HG02884 (cell line): ENCODE measurements around the gene PTGES.
"Not testable (repeated sequence)": the region's sequence is repeated elsewhere in the genome, so short reads cannot be mapped to it uniquely, and the experiment has no call there.

Experiments
- ATAC-seq: cut with Tn5 transposase; IDR thresholded peaks from one replicate; pipeline ENCODE4 v1.9.1; 2021; ENCODE audit warnings: mild to moderate bottlenecking, moderate library complexity; ENCODE audit not compliant: unreplicated experiment

PTGES gene

GRCh38 chr9:129749052-129749451 is 3.8 kb downstream of the PTGES start:
- ATAC-seq, result not testable (repeated sequence)

DNA sequence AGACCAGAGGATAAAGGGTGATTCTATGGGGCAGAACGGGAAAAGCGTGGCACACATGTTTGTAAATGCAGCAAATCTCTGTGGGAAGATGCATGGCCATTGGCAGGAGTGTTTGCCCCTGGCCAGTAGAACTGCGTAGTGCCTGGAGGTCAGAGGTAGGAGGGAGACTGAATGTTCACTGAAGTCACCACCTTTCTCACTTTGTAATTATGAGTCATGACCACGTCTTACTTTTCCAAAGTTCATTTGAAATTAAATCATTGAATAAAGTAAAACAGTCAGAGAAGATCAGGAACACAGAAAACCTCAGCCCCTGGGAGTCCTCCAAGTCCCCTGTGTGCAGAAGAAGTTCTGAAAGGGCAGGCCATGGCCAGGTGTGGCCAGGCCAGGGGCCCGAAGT is 4.6 kb downstream of the PTGES start:
- ATAC-seq, result no peak

DNA sequence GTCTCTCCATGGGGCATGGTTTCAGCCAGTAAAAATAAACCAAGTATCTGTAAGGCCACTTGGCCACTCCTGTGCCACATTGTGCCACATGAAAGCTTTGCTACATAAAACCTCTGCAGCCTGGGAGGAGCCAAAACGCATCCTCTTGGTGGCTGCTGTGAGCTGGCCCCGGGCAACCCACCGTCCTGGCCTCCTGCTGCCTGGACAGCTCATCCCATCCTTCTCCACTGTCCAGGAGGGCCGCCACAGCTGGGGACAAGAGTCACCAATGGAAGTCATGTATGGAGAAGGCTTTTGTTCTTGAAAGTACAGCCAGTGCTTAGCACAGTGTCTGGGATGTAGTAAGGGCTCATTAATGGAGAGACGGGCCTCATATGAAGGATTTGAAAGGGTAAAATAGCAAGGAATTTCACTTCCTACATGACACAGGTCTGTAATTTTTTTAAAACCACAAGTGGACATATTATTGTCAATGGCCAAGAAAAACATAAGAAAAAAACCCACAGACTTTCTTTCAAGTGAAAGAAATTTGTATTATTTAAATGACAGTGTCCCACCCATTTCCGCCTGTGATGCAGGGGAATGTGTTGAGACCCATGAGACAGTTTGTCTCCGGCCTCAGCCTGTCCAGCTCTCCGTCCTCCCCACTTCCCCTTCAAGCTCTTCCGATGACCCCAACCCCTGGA is 6.6 kb downstream of the PTGES start:
- ATAC-seq, result no peak

GRCh38 chr9:129745200-129745599 is 7.6 kb downstream of the PTGES start:
- no peak for ATAC-seq

- no peak for ATAC-seq
These were observed 12.0 kb downstream of the PTGES start for GRCh38 chr9:129740666-129741464.

DNA sequence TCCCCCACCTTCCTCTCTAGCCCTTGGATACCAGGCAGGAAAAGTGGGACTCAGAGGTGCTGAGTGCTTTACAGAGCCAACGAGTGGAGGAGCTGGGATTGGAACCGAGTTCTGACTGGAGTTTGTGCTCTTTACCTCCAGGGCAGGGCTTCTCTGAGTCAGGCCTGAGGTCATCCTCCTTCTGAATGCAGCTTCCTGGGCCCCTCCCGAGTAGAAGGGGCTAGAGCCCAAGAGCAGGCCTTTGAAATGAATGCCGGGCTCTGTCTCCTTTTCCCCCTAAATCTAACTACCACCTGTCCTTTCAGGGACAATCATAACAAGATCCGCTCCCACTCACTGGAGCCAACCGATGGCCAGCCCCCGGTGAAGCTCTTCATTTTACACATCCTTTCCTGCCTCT is 12.7 kb downstream of the PTGES start:
- no peak for ATAC-seq

GRCh38 chr9:129739432-129739831 is 13.4 kb downstream of the PTGES start:
- no peak for ATAC-seq

- no peak for ATAC-seq
These were observed 15.2 kb downstream of the PTGES start for GRCh38 chr9:129737479-129738274.

DNA sequence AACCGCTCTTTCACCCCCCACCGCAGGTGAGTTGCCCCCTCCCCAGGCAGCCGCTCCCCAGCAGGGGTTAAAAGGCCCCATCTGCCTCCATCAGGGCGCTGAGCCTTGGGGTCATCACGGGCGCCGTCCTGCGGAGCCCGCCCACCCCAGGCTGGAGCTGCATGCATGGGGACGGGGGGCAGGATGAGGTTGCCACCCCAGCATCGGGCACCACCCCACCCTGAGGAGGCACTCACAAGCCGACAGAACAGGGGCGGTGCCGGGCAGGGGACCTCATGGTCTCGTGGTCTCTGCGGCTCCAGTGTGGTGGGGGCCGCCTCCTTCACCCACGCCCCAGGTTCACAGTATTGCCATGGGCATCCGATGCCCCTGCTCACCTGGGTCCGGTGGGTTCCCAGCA is 16.5 kb downstream of the PTGES start:
- ATAC-seq, result no peak

DNA sequence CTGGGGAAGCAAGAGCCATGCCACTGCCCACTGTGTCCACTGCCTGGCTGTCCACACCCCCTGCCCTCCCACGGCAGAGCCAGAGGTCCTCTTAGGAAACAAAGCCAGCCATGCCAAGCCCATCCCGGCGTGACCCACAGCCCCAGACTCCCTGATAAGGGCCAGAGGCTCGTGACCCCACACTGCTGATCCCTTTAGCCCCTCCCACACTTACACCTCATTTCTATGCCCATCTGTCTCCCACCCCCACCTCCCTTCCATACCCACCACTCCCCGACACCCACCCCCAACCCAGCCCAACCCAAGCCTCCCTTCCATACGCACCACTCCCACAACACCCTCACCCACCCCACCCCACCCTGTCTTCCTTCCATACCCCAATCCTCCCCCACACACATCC is 17.3 kb downstream of the PTGES start:
- ATAC-seq, result no peak

GRCh38 chr9:129733632-129733953 is 19.2 kb downstream of the PTGES start:
- no peak for ATAC-seq

DNA sequence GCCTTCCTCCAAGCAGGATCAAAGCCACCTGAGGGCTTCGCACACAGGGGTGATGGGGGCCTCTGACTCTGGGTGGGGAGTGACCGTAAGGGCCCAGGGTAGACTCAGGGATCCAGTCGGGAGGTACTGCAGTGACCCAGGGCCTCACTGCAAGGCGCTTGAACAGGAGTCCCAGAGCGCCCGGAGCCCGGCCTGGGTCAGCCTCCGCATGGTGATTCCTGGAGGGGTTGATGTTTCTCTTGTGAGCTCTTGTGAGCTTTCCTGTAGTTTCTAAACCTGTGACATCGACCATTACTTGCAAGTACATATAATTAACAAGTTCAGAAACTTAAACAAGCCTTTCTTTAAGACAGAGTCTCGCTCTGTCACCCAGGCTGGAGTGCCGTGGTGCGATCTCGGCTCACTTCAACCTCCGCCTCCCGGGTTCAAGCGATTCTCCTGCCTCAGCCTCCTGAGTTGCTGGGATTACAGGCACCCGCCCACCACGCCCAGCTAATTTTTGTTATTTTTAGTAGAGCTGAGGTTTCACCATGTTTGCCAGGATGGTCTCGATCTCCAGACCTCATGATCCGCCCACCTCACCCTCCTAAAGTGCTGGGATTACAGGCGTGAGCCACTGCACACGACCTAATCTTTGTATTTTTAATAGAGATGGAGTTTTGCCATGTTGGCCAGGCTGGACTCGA is 19.8 kb downstream of the PTGES start:
- no peak for ATAC-seq

- ATAC-seq, result no peak
These were observed 20.7 kb downstream of the PTGES start for GRCh38 chr9:129732100-129732499.

GRCh38 chr9:129731477-129732085 is 21.3 kb downstream of the PTGES start:
- no peak for ATAC-seq

GRCh38 chr9:129728744-129729143 is 24.1 kb downstream of the PTGES start:
- ATAC-seq, result no peak

- no peak for ATAC-seq
These were observed 26.3 kb downstream of the PTGES start for GRCh38 chr9:129726322-129727160.

- no peak for ATAC-seq
These were observed 27.0 kb downstream of the PTGES start for GRCh38 chr9:129725795-129726251.

GRCh38 chr9:129724456-129725190 is 28.2 kb downstream of the PTGES start:
- ATAC-seq, result no peak

GRCh38 chr9:129722913-129723312 is 29.9 kb downstream of the PTGES start:
- ATAC-seq, result no peak
